Activated naive CD4-positive, alpha-beta T cell treated with anti-CD3 and anti-CD28 coated beads, Interleukin-2, amount 50 U/mL, for 16 hours (primary cell): ENCODE data around the gene GATA6.

Experiments
- DNase-seq: peaks from one replicate; pipeline ENCODE4 v3.0.0-alpha.2; 2020

Gene GATA6

GRCh38 chr18:22169011-22169888 is at the start of gene GATA6:
Gene GATA6, plus strand, starts transcription at chr18:22169589. Its CDS starts 1,556 bp downstream, at chr18:22171145.
- DNase-seq, result no peak

- DNase-seq, result no peak
These were observed 44.4 kb upstream of the GATA6 start for GRCh38 chr18:22124970-22125369.

GRCh38 chr18:22128954-22129353 is 40.4 kb upstream of the GATA6 start:
- no peak for DNase-seq

- no peak for DNase-seq
These were observed 39.6 kb upstream of the GATA6 start for GRCh38 chr18:22129778-22130177.

GRCh38 chr18:22132258-22132657 is 37.1 kb upstream of the GATA6 start:
- no peak for DNase-seq

GRCh38 chr18:22132763-22133162 is 36.6 kb upstream of the GATA6 start:
- DNase-seq, result no peak

- no peak for DNase-seq
These were observed 33.0 kb upstream of the GATA6 start for GRCh38 chr18:22136395-22136794.

GRCh38 chr18:22141211-22141610 is 28.2 kb upstream of the GATA6 start:
- DNase-seq, result no peak

- no peak for DNase-seq
These were observed 25.7 kb upstream of the GATA6 start for GRCh38 chr18:22143347-22144340.

GRCh38 chr18:22145160-22145559 is 24.2 kb upstream of the GATA6 start:
- DNase-seq, result no peak

GRCh38 chr18:22149710-22150109 is 19.7 kb upstream of the GATA6 start:
- DNase-seq, result no peak

GRCh38 chr18:22152093-22152492 is 17.3 kb upstream of the GATA6 start:
- no peak for DNase-seq

GRCh38 chr18:22153428-22153827 is 16.0 kb upstream of the GATA6 start:
- DNase-seq, result no peak

- no peak for DNase-seq
These were observed 13.8 kb upstream of the GATA6 start for GRCh38 chr18:22155584-22155983.

GRCh38 chr18:22159014-22159413 is 10.4 kb upstream of the GATA6 start:
- no peak for DNase-seq

GRCh38 chr18:22161090-22161489 is 8.3 kb upstream of the GATA6 start:
- no peak for DNase-seq

GRCh38 chr18:22163416-22164161 is 5.8 kb upstream of the GATA6 start:
- DNase-seq, result no peak

- DNase-seq, result no peak
These were observed 4.9 kb upstream of the GATA6 start for GRCh38 chr18:22164337-22165048.

GRCh38 chr18:22165049-22165602 is 4.3 kb upstream of the GATA6 start:
- DNase-seq, result no peak

- DNase-seq, result no peak
These were observed 3.8 kb upstream of the GATA6 start for GRCh38 chr18:22165603-22166068.

- DNase-seq, result no peak
These were observed 3.1 kb upstream of the GATA6 start for GRCh38 chr18:22166069-22166950.
